Activated naive CD8-positive, alpha-beta T cell treated with anti-CD3 and anti-CD28 coated beads for 36 hours (primary cell): Measurements from ENCODE around the gene EXD2. TPM values are rescaled to one million over a fixed set of nuclear protein-coding genes. Genes with fewer than 3 reads are reported as not detected.

Experiments used
- DNase-seq: peaks from one replicate; pipeline ENCODE4 v3.0.0; 2021
- H3K27ac Mint-ChIP-seq: one replicate; pipeline ENCODE4 v1.8.0; 2022; ENCODE audit warnings: mild to moderate bottlenecking, moderate library complexity, mixed read lengths
- H3K27me3 Mint-ChIP-seq: one replicate; pipeline ENCODE4 v1.8.0; 2022; ENCODE audit warnings: mild to moderate bottlenecking, mixed read lengths
- H3K36me3 Mint-ChIP-seq: one replicate; pipeline ENCODE4 v1.8.0; 2021; ENCODE audit warnings: mild to moderate bottlenecking, mixed read lengths
- H3K4me1 Mint-ChIP-seq: one replicate; pipeline ENCODE4 v1.8.0; 2021; ENCODE audit warnings: mixed read lengths
- H3K4me3 Mint-ChIP-seq: one replicate; pipeline ENCODE4 v1.8.0; 2022; ENCODE audit warnings: mild to moderate bottlenecking, moderate library complexity, mixed read lengths
- H3K9me3 Mint-ChIP-seq: one replicate; pipeline ENCODE4 v1.8.0; 2022; ENCODE audit warnings: mixed read lengths
- total RNA-seq, 2 experiments: library from RNA; stranded (reverse); gene quantifications; one replicate each; pipeline ENCODE4 v1.2.3, GENCODE V29; 2021

EXD2 gene
- total RNA-seq, 2 experiments from 2014 or later: 12.0 to 13.0 TPM

- Mint-ChIP-seq H3K27ac (no peak overlapping the region), H3K9me3 (no peaks in the 10 kb centered on the region), H3K4me1 (peaks cover 1% of the 10 kb centered on the region), H3K36me3 (no peaks in the 10 kb centered on the region), H3K27me3 (peaks cover 54% of the 10 kb centered on the region), H3K4me3 (no peak overlapping the region)
- DNase-seq: no peak
Observed at GRCh38 chr14:69259168-69259526, 67.8 kb downstream of the EXD2 start.

- Mint-ChIP-seq H3K36me3 (no peaks in the 10 kb centered on the region), H3K4me1 (peaks cover 1% of the 10 kb centered on the region), H3K4me3 (peak within 1 kb of the TSS; percentile 72), H3K27me3 (peaks cover 54% of the 10 kb centered on the region), H3K9me3 (no peaks in the 10 kb centered on the region), H3K27ac (no peak within 1 kb of the TSS)
- DNase-seq: peak; percentile 5
Observed at GRCh38 chr14:69259527-69260189, 68.4 kb downstream of the EXD2 start, which contains the start of gene GALNT16. TSS of gene GALNT16 (plus strand) at chr14:69260158. CDS start at chr14:69260291, 133 bp downstream.

- Mint-ChIP-seq H3K27me3 (peaks cover 54% of the 10 kb centered on the region), H3K4me1 (peaks cover 1% of the 10 kb centered on the region), H3K4me3 (peak overlapping the region; percentile 72), H3K36me3 (no peaks in the 10 kb centered on the region), H3K9me3 (no peaks in the 10 kb centered on the region), H3K27ac (no peak overlapping the region)
- DNase-seq: peak; percentile 35
Observed at GRCh38 chr14:69260190-69260860, 69.0 kb downstream of the EXD2 start.

DNA sequence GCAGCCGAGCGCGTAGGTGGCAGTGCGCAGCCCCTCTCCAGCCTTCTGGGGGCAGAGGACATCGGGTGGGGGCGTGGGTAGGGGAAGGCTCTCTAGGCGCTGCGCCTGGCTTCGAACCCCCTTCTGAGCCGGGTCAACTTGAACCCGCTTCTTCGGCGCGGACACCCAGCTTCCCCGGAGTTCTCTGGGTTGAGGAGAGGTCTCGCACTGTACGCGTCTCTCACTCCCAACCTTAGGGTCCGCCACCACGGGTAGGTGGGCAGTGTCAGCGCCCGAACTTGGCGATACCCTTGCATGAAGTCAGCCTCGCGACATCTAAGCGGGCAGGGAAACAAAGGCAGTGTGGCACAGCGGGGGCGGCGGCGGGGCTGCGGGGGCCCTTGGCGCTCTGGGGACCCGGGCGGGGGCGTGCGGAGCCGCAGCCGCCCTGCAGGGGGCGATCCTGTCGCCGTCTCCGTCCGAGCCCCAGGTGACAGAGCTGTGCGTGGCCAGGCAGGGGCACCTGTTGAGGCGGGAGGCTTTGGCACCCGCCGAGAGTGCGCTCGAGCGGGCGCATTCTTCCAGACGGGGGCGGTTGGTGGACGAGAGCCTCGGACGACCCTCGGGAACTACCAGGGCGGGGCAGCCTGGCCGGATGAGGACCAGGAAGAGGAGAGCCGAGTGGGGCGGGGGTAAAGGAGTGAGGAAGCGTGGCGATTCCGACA, 69.7 kb downstream of the EXD2 start:
- Mint-ChIP-seq H3K4me3 (peak overlapping the region; percentile 67), H3K27ac (no peak overlapping the region)

DNA sequence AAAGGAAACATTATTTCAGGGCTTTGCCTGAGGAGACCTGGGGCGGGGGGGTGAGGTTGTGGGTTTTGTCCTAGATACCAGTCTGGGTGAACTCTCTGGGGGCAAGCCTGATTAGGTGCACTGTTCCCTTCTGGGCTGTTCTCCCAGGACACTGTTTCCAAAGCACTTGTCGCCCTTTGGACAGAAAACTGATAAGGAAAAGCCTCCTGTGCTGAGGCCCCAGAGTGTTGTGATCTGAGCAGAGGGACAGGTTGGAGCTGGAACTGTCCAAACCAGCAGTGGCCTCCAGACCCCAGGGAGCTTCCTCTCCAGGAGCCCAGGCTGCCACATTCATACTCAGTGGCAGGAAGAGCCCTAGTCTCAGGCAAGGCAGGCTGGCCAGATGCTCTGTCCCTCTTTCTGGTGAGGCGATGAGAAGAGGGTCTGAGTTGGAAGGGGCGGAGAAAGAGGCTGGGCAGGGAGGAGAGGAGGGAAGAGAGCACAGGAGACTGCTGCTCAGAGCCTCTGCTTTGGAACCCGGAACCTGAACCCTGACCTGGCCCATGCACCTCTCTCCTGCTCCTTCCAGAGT, 70.5 kb downstream of the EXD2 start:
- Mint-ChIP-seq H3K27ac (no peak overlapping the region), H3K4me1 (peaks cover 1% of the 10 kb centered on the region), H3K4me3 (peak overlapping the region; percentile 67), H3K27me3 (peaks cover 51% of the 10 kb centered on the region), H3K36me3 (no peaks in the 10 kb centered on the region), H3K9me3 (no peaks in the 10 kb centered on the region)
- no peak for DNase-seq

More for the DNA sequence above, 69.7 kb downstream of the EXD2 start:
- H3K27me3 Mint-ChIP-seq: peaks cover 51% of the 10 kb centered on the region
- peak; percentile 71 for DNase-seq
- no peaks in the 10 kb centered on the region for H3K9me3 Mint-ChIP-seq
- H3K36me3 Mint-ChIP-seq: no peaks in the 10 kb centered on the region
- H3K4me1 Mint-ChIP-seq: peaks cover 1% of the 10 kb centered on the region

GRCh38 chr14:69262516-69262915, 71.2 kb downstream of the EXD2 start:
- H3K4me3 Mint-ChIP-seq: no peak overlapping the region
- no peak for DNase-seq
- H3K9me3 Mint-ChIP-seq: no peaks in the 10 kb centered on the region
- peaks cover 1% of the 10 kb centered on the region for H3K4me1 Mint-ChIP-seq
- H3K36me3 Mint-ChIP-seq: no peaks in the 10 kb centered on the region
- peaks cover 51% of the 10 kb centered on the region for H3K27me3 Mint-ChIP-seq
- H3K27ac Mint-ChIP-seq: no peak overlapping the region

DNA sequence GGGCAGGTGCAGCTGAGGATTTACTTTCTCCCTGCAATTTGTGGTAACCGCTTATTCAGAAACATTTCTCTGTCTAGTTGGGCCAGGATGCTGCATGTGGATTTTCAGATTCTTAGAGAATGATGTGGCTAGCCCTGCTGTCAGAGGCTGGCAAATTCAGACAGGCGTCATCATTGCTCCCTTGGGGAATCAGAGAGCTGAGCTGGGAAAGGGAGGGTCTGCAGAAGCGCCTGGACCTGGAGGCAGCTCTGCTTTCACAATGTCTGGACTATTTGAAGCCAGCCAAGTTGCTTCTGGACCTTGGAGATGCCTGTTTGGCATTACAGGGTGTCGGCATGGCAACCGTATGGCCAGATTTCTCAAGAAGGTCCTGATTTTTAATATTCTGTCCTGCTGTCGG, 72.1 kb downstream of the EXD2 start:
- H3K9me3 Mint-ChIP-seq: no peaks in the 10 kb centered on the region
- peaks cover 46% of the 10 kb centered on the region for H3K27me3 Mint-ChIP-seq
- H3K27ac Mint-ChIP-seq: no peak overlapping the region
- H3K4me1 Mint-ChIP-seq: peaks cover 1% of the 10 kb centered on the region
- no peaks in the 10 kb centered on the region for H3K36me3 Mint-ChIP-seq
- H3K4me3 Mint-ChIP-seq: no peak overlapping the region
- DNase-seq: no peak

GRCh38 chr14:69263771-69264170, 72.5 kb downstream of the EXD2 start:
- H3K36me3 Mint-ChIP-seq: no peaks in the 10 kb centered on the region
- no peaks in the 10 kb centered on the region for H3K9me3 Mint-ChIP-seq
- peaks cover 1% of the 10 kb centered on the region for H3K4me1 Mint-ChIP-seq
- H3K4me3 Mint-ChIP-seq: no peak overlapping the region
- H3K27me3 Mint-ChIP-seq: peaks cover 42% of the 10 kb centered on the region
- DNase-seq: no peak
- H3K27ac Mint-ChIP-seq: no peak overlapping the region

DNA sequence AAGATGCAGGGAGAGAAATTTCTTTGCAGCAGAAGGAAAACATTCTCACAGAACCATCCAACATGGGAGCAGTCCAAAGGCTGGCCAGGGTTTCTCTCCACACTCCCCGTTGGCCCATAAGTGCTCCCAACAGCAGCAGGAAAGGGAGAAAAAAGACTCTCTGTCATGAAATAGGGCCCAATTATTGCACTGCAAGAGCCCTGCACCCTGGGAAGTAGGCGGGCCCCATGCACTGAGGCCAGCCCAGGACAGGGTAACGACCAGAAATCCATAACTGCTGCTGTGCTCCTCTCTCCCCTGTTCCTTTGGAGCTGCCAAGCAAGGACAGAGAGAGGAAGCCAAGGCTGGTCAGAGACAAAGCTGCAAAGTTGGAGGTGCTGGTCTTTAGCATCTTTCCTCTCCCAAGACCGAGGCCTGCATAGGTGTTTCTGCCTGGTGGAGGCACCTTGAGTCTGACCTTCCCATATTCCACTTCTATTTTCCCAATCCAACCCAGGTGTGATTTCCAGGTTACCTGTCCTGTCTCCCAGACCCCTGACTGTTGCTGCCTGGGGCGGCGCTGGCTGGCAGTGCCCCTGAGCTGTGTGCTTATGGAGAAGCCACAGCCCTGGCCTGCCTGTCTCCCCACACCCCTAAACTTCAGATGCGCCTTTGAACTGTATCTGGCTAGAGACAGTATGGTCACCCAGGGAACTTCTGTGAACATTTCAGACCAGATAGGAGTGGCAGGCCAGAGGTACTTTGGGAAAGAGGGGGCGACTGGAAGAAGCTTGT, 75.5 kb downstream of the EXD2 start:
- H3K9me3 Mint-ChIP-seq: no peaks in the 10 kb centered on the region
- no peaks in the 10 kb centered on the region for H3K4me1 Mint-ChIP-seq

GRCh38 chr14:69267492-69267891, 76.2 kb downstream of the EXD2 start:
- H3K4me3 Mint-ChIP-seq: no peak overlapping the region
- peaks cover 13% of the 10 kb centered on the region for H3K27me3 Mint-ChIP-seq
- no peak overlapping the region for H3K27ac Mint-ChIP-seq
- DNase-seq: no peak
- H3K4me1 Mint-ChIP-seq: no peaks in the 10 kb centered on the region
- no peaks in the 10 kb centered on the region for H3K36me3 Mint-ChIP-seq
- no peaks in the 10 kb centered on the region for H3K9me3 Mint-ChIP-seq

More for the DNA sequence above, 75.5 kb downstream of the EXD2 start:
- Mint-ChIP-seq H3K27me3 (peaks cover 20% of the 10 kb centered on the region), H3K36me3 (no peaks in the 10 kb centered on the region), H3K4me3 (no peak overlapping the region), H3K27ac (no peak overlapping the region)
- DNase-seq: no peak

DNA sequence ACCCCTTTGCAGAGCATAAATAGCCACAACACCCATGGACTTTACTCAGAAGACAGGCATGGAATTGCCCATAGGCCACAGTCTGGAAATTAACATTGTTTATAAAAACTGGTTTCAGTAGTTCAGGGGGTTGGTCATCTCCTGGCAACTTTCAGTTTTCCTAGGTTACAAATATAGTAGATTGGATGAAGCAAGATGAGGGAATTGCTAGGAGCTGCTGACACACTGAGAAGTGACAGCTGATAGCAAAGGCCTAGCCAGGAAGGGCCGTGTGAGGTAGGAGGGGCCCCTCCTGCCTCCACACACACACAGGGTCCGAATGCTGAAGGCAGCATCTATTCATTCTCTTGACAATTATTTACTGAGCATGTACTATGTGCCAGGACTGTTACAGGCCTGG, 76.9 kb downstream of the EXD2 start:
- H3K36me3 Mint-ChIP-seq: no peaks in the 10 kb centered on the region
- peaks cover 6% of the 10 kb centered on the region for H3K27me3 Mint-ChIP-seq
- DNase-seq: no peak
- no peak overlapping the region for H3K27ac Mint-ChIP-seq
- H3K4me3 Mint-ChIP-seq: no peak overlapping the region
- H3K9me3 Mint-ChIP-seq: no peaks in the 10 kb centered on the region
- no peaks in the 10 kb centered on the region for H3K4me1 Mint-ChIP-seq

GRCh38 chr14:69268763-69269162, 77.5 kb downstream of the EXD2 start:
- Mint-ChIP-seq H3K27ac (no peak overlapping the region), H3K36me3 (no peaks in the 10 kb centered on the region), H3K9me3 (no peaks in the 10 kb centered on the region), H3K27me3 (peaks cover under 1% of the 10 kb centered on the region), H3K4me3 (no peak overlapping the region), H3K4me1 (no peaks in the 10 kb centered on the region)
- DNase-seq: no peak

DNA sequence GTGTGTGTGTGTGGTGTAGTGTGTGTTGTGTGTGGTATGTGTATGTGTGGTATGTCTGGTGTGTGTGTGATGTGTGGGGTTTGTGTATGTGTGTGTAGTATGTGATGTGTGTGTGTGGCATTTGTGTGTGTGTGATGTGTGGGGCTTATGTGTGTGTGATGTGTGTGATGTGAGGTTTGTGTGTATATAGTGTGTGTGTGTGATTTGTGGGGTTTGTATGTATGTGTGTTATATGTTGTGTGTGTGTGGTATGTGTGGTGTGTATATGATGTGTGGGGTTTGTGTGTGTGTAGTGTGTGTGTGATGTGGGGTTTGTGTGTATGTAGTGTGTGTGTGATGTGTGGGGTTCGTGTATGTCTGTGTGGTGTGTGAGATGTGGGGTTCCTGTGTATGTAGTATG, 78.1 kb downstream of the EXD2 start:
- Mint-ChIP-seq H3K27ac (no peak overlapping the region), H3K36me3 (no peaks in the 10 kb centered on the region), H3K4me1 (no peaks in the 10 kb centered on the region), H3K9me3 (no peaks in the 10 kb centered on the region), H3K27me3 (no peaks in the 10 kb centered on the region), H3K4me3 (no peak overlapping the region)
- DNase-seq: no peak

DNA sequence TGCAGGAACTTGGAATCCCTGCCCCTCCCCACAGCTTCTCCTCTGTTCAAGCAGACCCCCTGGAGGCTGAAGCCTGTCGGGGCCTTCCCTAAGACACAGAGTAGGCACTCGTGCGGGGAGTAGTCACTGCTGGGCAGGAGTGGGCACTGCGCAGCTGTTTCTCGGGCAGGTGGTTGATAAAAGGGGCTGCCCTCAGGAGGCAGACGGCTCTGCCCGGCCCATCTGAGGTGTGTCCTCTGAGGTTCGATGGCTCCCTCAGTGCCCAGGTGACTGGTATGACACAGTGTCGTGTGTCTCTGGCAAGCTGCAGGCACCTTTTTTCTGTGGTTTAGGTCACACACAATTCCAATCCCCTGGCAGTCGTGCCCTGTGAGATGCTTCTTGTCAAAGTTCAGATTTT, 78.8 kb downstream of the EXD2 start:
- H3K4me3 Mint-ChIP-seq: no peak overlapping the region
- no peaks in the 10 kb centered on the region for H3K27me3 Mint-ChIP-seq
- H3K27ac Mint-ChIP-seq: no peak overlapping the region
- DNase-seq: no peak
- no peaks in the 10 kb centered on the region for H3K36me3 Mint-ChIP-seq
- H3K9me3 Mint-ChIP-seq: no peaks in the 10 kb centered on the region
- H3K4me1 Mint-ChIP-seq: no peaks in the 10 kb centered on the region
